GM12801 (cell line): Measurements from ENCODE around the gene THSD4.

Source experiments
- CTCF ChIP-seq: IDR thresholded peaks from one replicate; pipeline ENCODE4 v1.5.1; 2011; ENCODE audit warnings: control low read depth; ENCODE audit not compliant: insufficient read length; ENCODE audit errors: extremely low read depth

THSD4 gene

DNA sequence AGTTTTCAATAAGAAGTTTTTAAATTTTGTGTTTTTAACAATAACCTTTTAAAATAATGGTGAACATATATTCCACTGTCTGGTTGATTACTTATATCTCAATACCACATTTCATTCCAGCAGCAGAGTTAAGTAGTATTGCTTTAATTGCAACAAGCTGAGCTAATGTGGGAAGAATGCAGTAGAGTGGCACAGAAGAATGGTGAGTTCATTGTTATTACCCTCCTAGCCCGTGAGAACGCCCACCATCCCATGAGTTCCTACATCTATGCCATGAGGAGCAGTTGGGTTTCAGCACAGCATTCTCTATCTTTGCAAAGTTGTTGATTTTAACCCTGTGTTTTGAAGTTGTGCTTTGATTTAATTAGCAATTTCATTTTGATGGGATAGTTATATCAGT is 677.2 kb downstream of the THSD4 start:
- TF ChIP-seq CTCF: no peak

- no peak for TF ChIP-seq CTCF
Observed at GRCh38 chr15:71798641-71799040, 683.4 kb downstream of the THSD4 start.

DNA sequence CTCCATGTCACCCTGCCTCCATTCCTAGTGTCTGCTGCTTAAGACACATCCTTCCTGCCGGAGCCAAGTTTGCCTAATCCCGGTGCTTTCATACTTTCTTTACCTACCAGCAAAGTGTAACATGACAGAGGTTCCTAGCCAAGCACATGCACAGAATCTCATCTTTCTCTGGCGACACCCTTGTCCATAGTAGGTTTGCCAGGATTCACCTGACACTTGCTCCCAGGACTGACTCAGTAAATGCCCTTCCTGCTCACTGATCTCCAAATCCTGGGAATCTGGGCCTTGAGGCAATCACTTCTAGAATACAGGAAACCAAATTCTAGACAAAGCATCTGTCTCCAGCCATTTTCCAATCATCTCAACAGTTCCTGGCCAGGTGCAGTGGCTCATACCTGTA is 684.9 kb downstream of the THSD4 start:
- TF ChIP-seq CTCF: no peak

- no peak for TF ChIP-seq CTCF
Observed at GRCh38 chr15:71800835-71801745, 685.8 kb downstream of the THSD4 start.

GRCh38 chr15:71801935-71802655 is 686.8 kb downstream of the THSD4 start:
- TF ChIP-seq CTCF: no peak

- TF ChIP-seq CTCF: no peak
Observed at GRCh38 chr15:71802770-71803169, 687.5 kb downstream of the THSD4 start.

GRCh38 chr15:71804226-71804625 is 689.0 kb downstream of the THSD4 start:
- no peak for TF ChIP-seq CTCF
